GM23338 (cell line): ENCODE measurements around the gene CCDC40. TPM values are rescaled to one million over a fixed set of nuclear protein-coding genes. Genes with fewer than 3 reads are reported as not detected.

Source experiments
- ATAC-seq: fragments of 200-7000 bp; cut with Tn5 transposase; 3 replicates; pipeline ENCODE4 v1.9.1; 2020
- DNase-seq: peaks from one replicate; pipeline ENCODE4 v3.0.0-alpha.2; 2015; ENCODE audit warnings: low spot score
- H2AFZ ChIP-seq: fragments of 200-600 bp; sonication (generic); 2 replicates; pipeline ENCODE4 v1.8.0; 2016; ENCODE audit warnings: antibody characterized with exemption, mild to moderate bottlenecking, moderate library complexity
- H3F3A ChIP-seq: fragments of 200-600 bp; sonication (generic); replicated peaks from 2 replicates; pipeline ENCODE4 v1.8.0; 2017; ENCODE audit warnings: antibody characterized with exemption, mixed run types, low read depth
- H3K27ac ChIP-seq: fragments of 200-600 bp; sonication (generic); 2 replicates; pipeline ENCODE4 v1.6.1; 2016; ENCODE audit warnings: low read depth
- H3K27me3 ChIP-seq: fragments of 200-600 bp; sonication (generic); 2 replicates; pipeline ENCODE4 v1.8.0; 2016; ENCODE audit warnings: mild to moderate bottlenecking, mixed run types, moderate library complexity; ENCODE audit not compliant: insufficient read depth
- H3K36me3 ChIP-seq: fragments of 200-600 bp; sonication (generic); 2 replicates; pipeline ENCODE4 v1.8.0; 2016; ENCODE audit warnings: mild to moderate bottlenecking; ENCODE audit not compliant: insufficient read depth
- H3K4me1 ChIP-seq: fragments of 200-600 bp; sonication (generic); 2 replicates; pipeline ENCODE4 v1.8.0; 2016; ENCODE audit warnings: mild to moderate bottlenecking, moderate library complexity; ENCODE audit not compliant: insufficient read depth
- H3K4me2 ChIP-seq: fragments of 200-600 bp; sonication (generic); 2 replicates; pipeline ENCODE4 v1.7.1; 2017; ENCODE audit warnings: mixed run types
- H3K4me3 ChIP-seq: fragments of 200-600 bp; sonication (generic); 2 replicates; pipeline ENCODE4 v1.6.1; 2016; ENCODE audit warnings: mixed run types
- H3K79me2 ChIP-seq: fragments of 200-600 bp; sonication (generic); replicated peaks from 2 replicates; pipeline ENCODE4 v1.8.0; 2017; ENCODE audit warnings: mild to moderate bottlenecking; ENCODE audit not compliant: insufficient read depth
- H3K9me2 ChIP-seq: fragments of 200-600 bp; sonication (generic); 2 replicates; pipeline ENCODE4 v1.8.0; 2017; ENCODE audit not compliant: insufficient read depth
- H4K20me1 ChIP-seq: fragments of 200-600 bp; sonication (generic); replicated peaks from 2 replicates; pipeline ENCODE4 v1.8.0; 2017; ENCODE audit warnings: mild to moderate bottlenecking; ENCODE audit not compliant: insufficient read depth
- H3K27ac Mint-ChIP-seq: 2 replicates; pipeline ENCODE4 v1.8.0; 2020; ENCODE audit warnings: inconsistent platforms, mild to moderate bottlenecking, moderate library complexity, mixed read lengths
- H3K27me3 Mint-ChIP-seq: 3 replicates; pipeline ENCODE4 v1.8.0; 2022; ENCODE audit warnings: low read depth, mild to moderate bottlenecking, moderate library complexity, mixed read lengths, inconsistent platforms; ENCODE audit not compliant: insufficient read depth, poor library complexity
- H3K36me3 Mint-ChIP-seq: 3 replicates; pipeline ENCODE4 v1.8.0; 2021; ENCODE audit warnings: low read depth, mild to moderate bottlenecking, inconsistent platforms, moderate library complexity, mixed read lengths
- H3K4me1 Mint-ChIP-seq: 3 replicates; pipeline ENCODE4 v1.8.0; 2020; ENCODE audit warnings: mild to moderate bottlenecking, inconsistent platforms, mixed read lengths
- H3K4me3 Mint-ChIP-seq: 3 replicates; pipeline ENCODE4 v1.8.0; 2021; ENCODE audit warnings: moderate library complexity, mild to moderate bottlenecking, inconsistent platforms, mixed read lengths
- H3K9me3 Mint-ChIP-seq: 3 replicates; pipeline ENCODE4 v1.8.0; 2020; ENCODE audit warnings: moderate library complexity, mild to moderate bottlenecking, inconsistent platforms, mixed read lengths
- CREB1 ChIP-seq: fragments of 250-450 bp; sonication (Bioruptor Pico); IDR thresholded peaks from 2 replicates; pipeline ENCODE4 v1.5.0; 2020; ENCODE audit warnings: low read depth, mild to moderate bottlenecking, moderate library complexity
- EZH2 ChIP-seq: fragments of 200-600 bp; sonication (generic); IDR thresholded peaks from one replicate; pipeline ENCODE4 v1.8.0; 2017; ENCODE audit warnings: antibody characterized with exemption, mild to moderate bottlenecking, low read depth; ENCODE audit not compliant: unreplicated experiment
- EZH2phosphoT487 ChIP-seq: fragments of 200-600 bp; sonication (generic); IDR thresholded peaks from one replicate; pipeline ENCODE4 v1.8.1; 2018; ENCODE audit warnings: antibody characterized with exemption; ENCODE audit not compliant: unreplicated experiment
- JUNB ChIP-seq: IDR thresholded peaks from one replicate; pipeline ENCODE4 v1.6.1; 2016; ENCODE audit warnings: antibody characterized with exemption; ENCODE audit not compliant: unreplicated experiment
- NANOG ChIP-seq: IDR thresholded peaks from 2 replicates; pipeline ENCODE4 v1.6.1; 2016; ENCODE audit warnings: antibody characterized with exemption, borderline replicate concordance
- POLR2AphosphoS5 ChIP-seq: IDR thresholded peaks from 2 replicates; pipeline ENCODE4 v1.6.1; 2016; ENCODE audit warnings: antibody characterized with exemption, low read depth
- STAT1 ChIP-seq: IDR thresholded peaks from one replicate; pipeline ENCODE4 v1.6.1; 2016; ENCODE audit warnings: antibody characterized with exemption; ENCODE audit not compliant: unreplicated experiment
- ZNF114 ChIP-seq: fragments of 250-450 bp; sonication (Bioruptor Pico); IDR thresholded peaks from 2 replicates; pipeline ENCODE4 v1.5.0; 2020; ENCODE audit warnings: mild to moderate bottlenecking, moderate library complexity
- ZNF331 ChIP-seq: fragments of 250-450 bp; sonication (Bioruptor Pico); IDR thresholded peaks from 2 replicates; pipeline ENCODE4 v1.5.0; 2020; ENCODE audit warnings: low read depth, mild to moderate bottlenecking, moderate library complexity
- polyA plus RNA-seq: library from polyadenylated mRNA; unstranded; fragments of >200 nt; fragmentation: Nextera tagmentation; extraction: Ambion mirVana; gene quantifications from 2 replicates; pipeline ENCODE4 v1.2.1, GENCODE V29; 2016
- total RNA-seq: library from RNA; depleted of rRNA; stranded (reverse); fragments of >200 nt; shearing (Covaris generic); gene quantifications from 2 replicates; pipeline ENCODE4 v1.2.3, GENCODE V29; 2014
- TF ChIP-seq, protein P1 (sequence below): IDR thresholded peaks from one replicate; pipeline ENCODE4 v1.6.1; 2018; ENCODE audit warnings: antibody characterized with exemption; ENCODE audit not compliant: unreplicated experiment
- TF ChIP-seq, protein P2 (sequence below): IDR thresholded peaks from 2 replicates; pipeline ENCODE4 v1.6.1; 2016; ENCODE audit warnings: antibody characterized with exemption

CCDC40 gene
- total and polyA plus RNA-seq, 2 experiments from 2014 or later = 7.6 to 8.1 TPM

DNA sequence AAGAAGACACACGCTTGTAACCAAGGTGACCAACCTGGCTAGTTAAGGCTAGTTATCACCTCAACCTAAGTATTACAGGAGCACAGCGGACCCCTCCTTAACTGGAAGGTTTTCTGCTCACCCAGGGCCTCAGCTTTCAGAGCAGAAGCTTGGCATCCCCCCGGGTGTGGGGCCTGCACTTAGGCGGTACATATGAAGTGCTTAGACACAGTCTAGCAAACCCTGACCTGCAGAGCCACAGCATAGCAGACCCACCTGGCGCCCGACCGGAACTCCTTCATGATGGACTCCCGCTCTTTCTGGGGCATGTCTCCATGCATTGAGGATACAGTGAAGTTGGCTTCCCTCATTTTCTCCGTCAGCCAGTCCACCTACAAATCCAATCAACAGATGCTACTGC is 100.7 kb downstream of the CCDC40 start (continued):
- TF ChIP-seq STAT1 (no peak), ZNF114 (CRISPR knock-in tag) (no peak), ZNF331 (CRISPR knock-in tag) (no peak), NANOG (no peak)
- TF ChIP-seq, protein P1, sequence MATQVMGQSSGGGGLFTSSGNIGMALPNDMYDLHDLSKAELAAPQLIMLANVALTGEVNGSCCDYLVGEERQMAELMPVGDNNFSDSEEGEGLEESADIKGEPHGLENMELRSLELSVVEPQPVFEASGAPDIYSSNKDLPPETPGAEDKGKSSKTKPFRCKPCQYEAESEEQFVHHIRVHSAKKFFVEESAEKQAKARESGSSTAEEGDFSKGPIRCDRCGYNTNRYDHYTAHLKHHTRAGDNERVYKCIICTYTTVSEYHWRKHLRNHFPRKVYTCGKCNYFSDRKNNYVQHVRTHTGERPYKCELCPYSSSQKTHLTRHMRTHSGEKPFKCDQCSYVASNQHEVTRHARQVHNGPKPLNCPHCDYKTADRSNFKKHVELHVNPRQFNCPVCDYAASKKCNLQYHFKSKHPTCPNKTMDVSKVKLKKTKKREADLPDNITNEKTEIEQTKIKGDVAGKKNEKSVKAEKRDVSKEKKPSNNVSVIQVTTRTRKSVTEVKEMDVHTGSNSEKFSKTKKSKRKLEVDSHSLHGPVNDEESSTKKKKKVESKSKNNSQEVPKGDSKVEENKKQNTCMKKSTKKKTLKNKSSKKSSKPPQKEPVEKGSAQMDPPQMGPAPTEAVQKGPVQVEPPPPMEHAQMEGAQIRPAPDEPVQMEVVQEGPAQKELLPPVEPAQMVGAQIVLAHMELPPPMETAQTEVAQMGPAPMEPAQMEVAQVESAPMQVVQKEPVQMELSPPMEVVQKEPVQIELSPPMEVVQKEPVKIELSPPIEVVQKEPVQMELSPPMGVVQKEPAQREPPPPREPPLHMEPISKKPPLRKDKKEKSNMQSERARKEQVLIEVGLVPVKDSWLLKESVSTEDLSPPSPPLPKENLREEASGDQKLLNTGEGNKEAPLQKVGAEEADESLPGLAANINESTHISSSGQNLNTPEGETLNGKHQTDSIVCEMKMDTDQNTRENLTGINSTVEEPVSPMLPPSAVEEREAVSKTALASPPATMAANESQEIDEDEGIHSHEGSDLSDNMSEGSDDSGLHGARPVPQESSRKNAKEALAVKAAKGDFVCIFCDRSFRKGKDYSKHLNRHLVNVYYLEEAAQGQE = no peak

DNA sequence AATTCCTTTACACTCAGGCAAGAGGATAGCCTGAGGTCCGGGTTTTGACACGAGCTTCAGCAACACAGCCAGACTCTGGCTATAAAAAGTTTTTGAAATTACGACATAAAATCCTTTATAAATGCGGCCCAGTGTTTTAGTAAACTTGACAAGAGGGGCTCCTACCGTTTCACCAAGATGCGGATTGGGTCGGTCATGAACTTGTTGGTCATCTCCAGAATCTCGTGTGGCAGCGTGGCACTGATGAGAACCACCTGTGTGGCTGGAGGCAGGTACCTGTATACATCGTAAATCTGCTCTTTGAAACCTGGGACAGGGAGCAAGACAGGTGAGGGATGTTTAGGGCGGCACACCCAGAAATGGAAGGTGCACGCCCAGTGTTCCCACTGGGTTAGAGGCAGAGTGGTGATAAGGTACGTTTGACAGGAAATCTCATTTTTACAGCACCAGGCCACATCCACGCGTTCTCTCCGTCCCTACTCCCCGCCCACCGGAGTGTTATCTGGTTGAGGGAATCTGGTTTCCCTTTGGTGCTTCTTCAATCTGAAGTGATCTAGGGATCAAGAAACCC is 102.5 kb downstream of the CCDC40 start:
- Histone ChIP-seq H3K36me3 (peaks cover 98% of the 10 kb centered on the region), H3K4me3 (no peak overlapping the region), H3K27ac (no peak overlapping the region), H4K20me1 (peaks cover 50% of the 10 kb centered on the region), H3K79me2 (peaks cover 31% of the 10 kb centered on the region), H3K4me1 (no peaks in the 10 kb centered on the region), H3K27me3 (no peaks in the 10 kb centered on the region), H3K9me2 (no peaks in the 10 kb centered on the region), H3F3A (peaks cover 34% of the 10 kb centered on the region), H3K4me2 (no peak overlapping the region), H2AFZ (no peak overlapping the region)
- H3K36me3 Mint-ChIP-seq = peaks cover 97% of the 10 kb centered on the region
- no peaks in the 10 kb centered on the region for H3K9me3 Mint-ChIP-seq
- H3K27ac Mint-ChIP-seq = no peak overlapping the region
- no peaks in the 10 kb centered on the region for H3K4me1 Mint-ChIP-seq
- H3K4me3 Mint-ChIP-seq = no peak overlapping the region
- ATAC-seq (no peak), DNase-seq (no peak)
- no peaks in the 10 kb centered on the region for H3K27me3 Mint-ChIP-seq
- no peak for TF ChIP-seq EZH2phosphoT487
- TF ChIP-seq NANOG = no peak
- no peak for TF ChIP-seq JUNB
- TF ChIP-seq, protein P1 = no peak
- TF ChIP-seq CREB1 = no peak
- TF ChIP-seq POLR2AphosphoS5 = no peak
- TF ChIP-seq EZH2 = no peak
- TF ChIP-seq, protein P2, sequence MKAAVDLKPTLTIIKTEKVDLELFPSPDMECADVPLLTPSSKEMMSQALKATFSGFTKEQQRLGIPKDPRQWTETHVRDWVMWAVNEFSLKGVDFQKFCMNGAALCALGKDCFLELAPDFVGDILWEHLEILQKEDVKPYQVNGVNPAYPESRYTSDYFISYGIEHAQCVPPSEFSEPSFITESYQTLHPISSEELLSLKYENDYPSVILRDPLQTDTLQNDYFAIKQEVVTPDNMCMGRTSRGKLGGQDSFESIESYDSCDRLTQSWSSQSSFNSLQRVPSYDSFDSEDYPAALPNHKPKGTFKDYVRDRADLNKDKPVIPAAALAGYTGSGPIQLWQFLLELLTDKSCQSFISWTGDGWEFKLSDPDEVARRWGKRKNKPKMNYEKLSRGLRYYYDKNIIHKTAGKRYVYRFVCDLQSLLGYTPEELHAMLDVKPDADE = no peak
- TF ChIP-seq ZNF114 (CRISPR knock-in tag) = no peak
